ENCODE results near the gene TRIM38.

Gene TRIM38

GRCh38 chr6:26019967-26020328 lies 57.3 kb downstream of the TRIM38 start:
- H3K9me3 ChIP-seq (ENCODE audit: control extremely low read depth in 1 of 5, control insufficient read depth in 4 of 5, insufficient read depth in 2 of 5, low read depth in 1 of 5, low read length in 4 of 5): peaks cover 0 to 9% (median 0%) of the 10 kb centered on the region in 5 experiments
- H3K4me1 ChIP-seq (ENCODE audit: control extremely low read depth in 1 of 4, control insufficient read depth in 4 of 4, insufficient read depth in 4 of 4, low read length in 3 of 4): peaks cover 11 to 41% (median 30%) of the 10 kb centered on the region in 4 experiments
- peak overlapping the region in 1 of 2 experiments; percentile 98 for H3K27ac ChIP-seq (ENCODE audit: insufficient read depth in 1 of 2, low read depth in 1 of 2, low read length in 2 of 2, poor library complexity in 1 of 2, severe bottlenecking in 2 of 2)
- no peaks in the 10 kb centered on the region for H3K36me3 ChIP-seq (ENCODE audit: control insufficient read depth in 4 of 4, insufficient read depth in 4 of 4, low read length in 3 of 4)
- DNase-seq: no peak
- no peaks in the 10 kb centered on the region for H3K27me3 ChIP-seq (replicated peaks in 2 of 5; ENCODE audit: control insufficient read depth in 4 of 5, insufficient read depth in 5 of 5, low read length in 4 of 5)
- ChIA-PET POLR2A (interaction anchor here (1.0 to 3.3 kb wide), 5 partner anchors 10 to 27 kb away, joined by 4 to 26 read pairs (median 18); a partner anchor contains a TSS), CTCF (interaction anchor here (0.7 to 25.5 kb wide), 5 partner anchors 12 to 411 kb away, joined by 3 to 264 read pairs (median 28); a partner anchor contains a TSS)
- WGBS (ENCODE audit: insufficient coverage): no CpG with 5 or more reads among the region's 5 CpGs
- H3K4me3 ChIP-seq (ENCODE audit: control insufficient read depth in 1 of 7, extremely low read depth in 1 of 7, insufficient read depth in 4 of 7, low read depth in 2 of 7, low read length in 6 of 7): peak overlapping the region in 5 of 7 experiments; percentile 79 to 94 (median 81)

GRCh38 chr6:26020329-26021000 lies 57.9 kb downstream of the TRIM38 start:
- Histone ChIP-seq H3K4me3 (ENCODE audit: control insufficient read depth in 1 of 7, extremely low read depth in 1 of 7, insufficient read depth in 4 of 7, low read depth in 2 of 7, low read length in 6 of 7) (peak overlapping the region; percentile 44 to 96 (median 81)), H3K9me3 (ENCODE audit: control extremely low read depth in 1 of 5, control insufficient read depth in 4 of 5, insufficient read depth in 2 of 5, low read depth in 1 of 5, low read length in 4 of 5) (peaks cover 0 to 9% (median 0%) of the 10 kb centered on the region in 5 experiments), H3K27me3 (replicated peaks in 2 of 5; ENCODE audit: control insufficient read depth in 4 of 5, insufficient read depth in 5 of 5, low read length in 4 of 5) (no peaks in the 10 kb centered on the region), H3K36me3 (ENCODE audit: control insufficient read depth in 4 of 4, insufficient read depth in 4 of 4, low read length in 3 of 4) (no peaks in the 10 kb centered on the region), H3K4me1 (ENCODE audit: control extremely low read depth in 1 of 4, control insufficient read depth in 4 of 4, insufficient read depth in 4 of 4, low read length in 3 of 4) (peaks cover 14 to 44% (median 34%) of the 10 kb centered on the region in 4 experiments), H3K27ac (ENCODE audit: insufficient read depth in 1 of 2, low read depth in 1 of 2, low read length in 2 of 2, poor library complexity in 1 of 2, severe bottlenecking in 2 of 2) (peak overlapping the region; percentile 96 to 98)
- POLR2A ChIA-PET: interaction anchor here (0.5 to 3.3 kb wide), 11 partner anchors 10 to 1125 kb away, joined by 3 to 26 read pairs (median 5); a partner anchor contains a TSS
- WGBS (ENCODE audit: insufficient coverage): under 1% methylated on average over 35 of the region's 45 CpGs
- CTCF ChIA-PET: interaction anchor here (0.7 to 25.5 kb wide), 6 partner anchors 11 to 412 kb away, joined by 3 to 264 read pairs (median 26); a partner anchor contains a TSS
- peak; percentile 92 to 97 (median 97) for DNase-seq

GRCh38 chr6:26021001-26021349 lies 58.4 kb downstream of the TRIM38 start:
- WGBS (ENCODE audit: insufficient coverage): 0% methylated on average over 21 of the region's 23 CpGs
- Histone ChIP-seq H3K27me3 (replicated peaks in 2 of 5; ENCODE audit: control insufficient read depth in 4 of 5, insufficient read depth in 5 of 5, low read length in 4 of 5) (no peaks in the 10 kb centered on the region), H3K4me1 (ENCODE audit: control extremely low read depth in 1 of 4, control insufficient read depth in 4 of 4, insufficient read depth in 4 of 4, low read length in 3 of 4) (peaks cover 18 to 49% (median 39%) of the 10 kb centered on the region in 4 experiments), H3K9me3 (ENCODE audit: control extremely low read depth in 1 of 5, control insufficient read depth in 4 of 5, insufficient read depth in 2 of 5, low read depth in 1 of 5, low read length in 4 of 5) (peaks cover 0 to 9% (median 0%) of the 10 kb centered on the region in 5 experiments), H3K27ac (ENCODE audit: insufficient read depth in 1 of 2, low read depth in 1 of 2, low read length in 2 of 2, poor library complexity in 1 of 2, severe bottlenecking in 2 of 2) (peak overlapping the region; percentile 96 to 98), H3K36me3 (ENCODE audit: control insufficient read depth in 4 of 4, insufficient read depth in 4 of 4, low read length in 3 of 4) (no peaks in the 10 kb centered on the region), H3K4me3 (ENCODE audit: control insufficient read depth in 1 of 7, extremely low read depth in 1 of 7, insufficient read depth in 4 of 7, low read depth in 2 of 7, low read length in 6 of 7) (peak overlapping the region; percentile 44 to 96 (median 81))
- ChIA-PET POLR2A (interaction anchor here (0.5 to 3.3 kb wide), 13 partner anchors 9 to 1124 kb away, joined by 3 to 26 read pairs (median 5); a partner anchor contains a TSS), CTCF (interaction anchor here (1.5 to 25.5 kb wide), 5 partner anchors 11 to 48 kb away, joined by 4 to 264 read pairs (median 28); a partner anchor contains a TSS)
- no peak for DNase-seq

GRCh38 chr6:26021350-26022131 lies 58.9 kb downstream of the TRIM38 start:
- Histone ChIP-seq H3K27ac (ENCODE audit: insufficient read depth in 1 of 2, low read depth in 1 of 2, low read length in 2 of 2, poor library complexity in 1 of 2, severe bottlenecking in 2 of 2) (peak overlapping the region; percentile 96 to 98), H3K36me3 (ENCODE audit: control insufficient read depth in 4 of 4, insufficient read depth in 4 of 4, low read length in 3 of 4) (no peaks in the 10 kb centered on the region), H3K4me1 (ENCODE audit: control extremely low read depth in 1 of 4, control insufficient read depth in 4 of 4, insufficient read depth in 4 of 4, low read length in 3 of 4) (peaks cover 19 to 55% (median 42%) of the 10 kb centered on the region in 4 experiments), H3K4me3 (ENCODE audit: control insufficient read depth in 1 of 7, extremely low read depth in 1 of 7, insufficient read depth in 4 of 7, low read depth in 2 of 7, low read length in 6 of 7) (peak overlapping the region; percentile 55 to 96 (median 81)), H3K9me3 (ENCODE audit: control extremely low read depth in 1 of 5, control insufficient read depth in 4 of 5, insufficient read depth in 2 of 5, low read depth in 1 of 5, low read length in 4 of 5) (peaks cover 0 to 4% (median 0%) of the 10 kb centered on the region in 5 experiments), H3K27me3 (replicated peaks in 2 of 5; ENCODE audit: control insufficient read depth in 4 of 5, insufficient read depth in 5 of 5, low read length in 4 of 5) (no peaks in the 10 kb centered on the region)
- 0% methylated on average over 28 of the region's 39 CpGs for WGBS (ENCODE audit: insufficient coverage)
- CTCF ChIA-PET: interaction anchor here (0.7 to 25.5 kb wide), 8 partner anchors 10 to 104 kb away, joined by 3 to 264 read pairs (median 14); a partner anchor contains a TSS
- POLR2A ChIA-PET: interaction anchor here (0.6 to 3.3 kb wide), 12 partner anchors 9 to 1843 kb away, joined by 3 to 26 read pairs (median 6); a partner anchor contains a TSS
- DNase-seq: peak; percentile 95 to 97 (median 96)

GRCh38 chr6:26022132-26022472 lies 59.5 kb downstream of the TRIM38 start:
- Histone ChIP-seq H3K4me3 (ENCODE audit: control insufficient read depth in 1 of 7, extremely low read depth in 1 of 7, insufficient read depth in 4 of 7, low read depth in 2 of 7, low read length in 6 of 7) (peak overlapping the region in 6 of 7 experiments; percentile 79 to 96 (median 85)), H3K36me3 (ENCODE audit: control insufficient read depth in 4 of 4, insufficient read depth in 4 of 4, low read length in 3 of 4) (no peaks in the 10 kb centered on the region), H3K4me1 (ENCODE audit: control extremely low read depth in 1 of 4, control insufficient read depth in 4 of 4, insufficient read depth in 4 of 4, low read length in 3 of 4) (peaks cover 17 to 56% (median 43%) of the 10 kb centered on the region in 4 experiments), H3K9me3 (ENCODE audit: control extremely low read depth in 1 of 5, control insufficient read depth in 4 of 5, insufficient read depth in 2 of 5, low read depth in 1 of 5, low read length in 4 of 5) (peaks cover 0 to under 1% (median 0%) of the 10 kb centered on the region in 5 experiments), H3K27ac (ENCODE audit: insufficient read depth in 1 of 2, low read depth in 1 of 2, low read length in 2 of 2, poor library complexity in 1 of 2, severe bottlenecking in 2 of 2) (peak overlapping the region; percentile 96 to 98), H3K27me3 (replicated peaks in 2 of 5; ENCODE audit: control insufficient read depth in 4 of 5, insufficient read depth in 5 of 5, low read length in 4 of 5) (no peaks in the 10 kb centered on the region)
- DNase-seq: peak; percentile 82 to 88 (median 86)
- POLR2A ChIA-PET: interaction anchor here (0.6 to 3.3 kb wide), 6 partner anchors 10 to 1843 kb away, joined by 3 to 26 read pairs (median 8); a partner anchor contains a TSS
- CTCF ChIA-PET: interaction anchor here (0.7 to 25.5 kb wide), 7 partner anchors 10 to 104 kb away, joined by 3 to 264 read pairs (median 23); a partner anchor contains a TSS
- WGBS (ENCODE audit: insufficient coverage): 0% methylated on average over 4 of the region's 5 CpGs

GRCh38 chr6:26022737-26023136 lies 60.1 kb downstream of the TRIM38 start:
- POLR2A ChIA-PET: interaction anchor here (0.5 to 3.3 kb wide), 3 partner anchors 20 to 132 kb away, joined by 3 to 26 read pairs (median 3); a partner anchor contains a TSS
- peak overlapping the region; percentile 96 to 98 for H3K27ac ChIP-seq (ENCODE audit: insufficient read depth in 1 of 2, low read depth in 1 of 2, low read length in 2 of 2, poor library complexity in 1 of 2, severe bottlenecking in 2 of 2)
- no peaks in the 10 kb centered on the region for H3K9me3 ChIP-seq (ENCODE audit: control extremely low read depth in 1 of 5, control insufficient read depth in 4 of 5, insufficient read depth in 2 of 5, low read depth in 1 of 5, low read length in 4 of 5)
- no peak for DNase-seq
- peak overlapping the region in 4 of 7 experiments; percentile 80 to 94 (median 85) for H3K4me3 ChIP-seq (ENCODE audit: control insufficient read depth in 1 of 7, extremely low read depth in 1 of 7, insufficient read depth in 4 of 7, low read depth in 2 of 7, low read length in 6 of 7)
- no CpG with 5 or more reads among the region's 1 CpG for WGBS (ENCODE audit: insufficient coverage)
- H3K36me3 ChIP-seq (ENCODE audit: control insufficient read depth in 4 of 4, insufficient read depth in 4 of 4, low read length in 3 of 4): no peaks in the 10 kb centered on the region
- no peaks in the 10 kb centered on the region for H3K27me3 ChIP-seq (replicated peaks in 2 of 5; ENCODE audit: control insufficient read depth in 4 of 5, insufficient read depth in 5 of 5, low read length in 4 of 5)
- peaks cover 18 to 54% (median 41%) of the 10 kb centered on the region in 4 experiments for H3K4me1 ChIP-seq (ENCODE audit: control extremely low read depth in 1 of 4, control insufficient read depth in 4 of 4, insufficient read depth in 4 of 4, low read length in 3 of 4)
- CTCF ChIA-PET: interaction anchor here (0.9 to 25.5 kb wide), 6 partner anchors 9 to 41 kb away, joined by 5 to 264 read pairs (median 26); a partner anchor contains a TSS

Data from common myeloid progenitor, CD34-positive (primary cell).